DND-41 (cell line): ENCODE measurements around the gene NKX2-3.

Experiments used
- ATAC-seq: fragments of 200-7000 bp; cut with Tn5 transposase; 3 replicates; pipeline ENCODE4 v1.9.1; 2021; ENCODE audit warnings: low read depth; ENCODE audit not compliant: insufficient read depth
- DNase-seq: peaks from one replicate; pipeline ENCODE4 v3.0.0-alpha.2; 2020
- H2AFZ ChIP-seq: 2 replicates; pipeline ENCODE4 v1.6.0; 2012; ENCODE audit warnings: low read depth, low read length
- H3K27ac ChIP-seq: 2 replicates; pipeline ENCODE4 v1.5.1; 2012; ENCODE audit warnings: low read length, inconsistent platforms
- H3K27me3 ChIP-seq: fragments of 200-600 bp; sonication (generic); 2 replicates; pipeline ENCODE4 v1.6.0; 2012; ENCODE audit warnings: low read length, mild to moderate bottlenecking, inconsistent platforms; ENCODE audit not compliant: insufficient read depth, poor library complexity
- H3K36me3 ChIP-seq: 2 replicates; pipeline ENCODE4 v1.5.1; 2012; ENCODE audit warnings: low read length, inconsistent platforms; ENCODE audit not compliant: insufficient read depth
- H3K4me1 ChIP-seq: 2 replicates; pipeline ENCODE4 v1.5.1; 2012; ENCODE audit warnings: mild to moderate bottlenecking, low read length; ENCODE audit not compliant: insufficient read depth
- H3K4me2 ChIP-seq: 2 replicates; pipeline ENCODE4 v1.6.0; 2012; ENCODE audit warnings: mild to moderate bottlenecking, moderate library complexity, low read length, inconsistent platforms; ENCODE audit not compliant: insufficient read depth
- H3K4me3 ChIP-seq, 2 experiments: fragments of 200-600 bp in 1 of 2; shearing (Covaris generic) in 1 of 2; 2 replicates each; pipeline ENCODE4 v1.5.1; 2012 to 2016; ENCODE audit warnings: inconsistent platforms in 2 of 2, low read length in 2 of 2, mild to moderate bottlenecking in 2 of 2, low read depth in 1 of 2, moderate library complexity in 1 of 2
- H3K79me2 ChIP-seq: 2 replicates; pipeline ENCODE4 v1.6.0; 2012; ENCODE audit warnings: low read length, inconsistent platforms; ENCODE audit not compliant: insufficient read depth
- H3K9ac ChIP-seq: 2 replicates; pipeline ENCODE4 v1.6.0; 2012; ENCODE audit warnings: low read depth, mild to moderate bottlenecking, inconsistent platforms, low read length, moderate library complexity
- H3K9me3 ChIP-seq: 2 replicates; pipeline ENCODE4 v1.5.1; 2012; ENCODE audit warnings: low read length, moderate library complexity, mild to moderate bottlenecking, inconsistent platforms; ENCODE audit not compliant: insufficient read depth, severe bottlenecking
- H4K20me1 ChIP-seq: 2 replicates; pipeline ENCODE4 v1.6.0; 2012; ENCODE audit warnings: low read length; ENCODE audit not compliant: insufficient read depth
- EZH2 ChIP-seq: IDR thresholded peaks from 3 replicates; pipeline ENCODE4 v1.6.1; 2012; ENCODE audit warnings: borderline replicate concordance, low read depth, mild to moderate bottlenecking, moderate library complexity, low read length, inconsistent platforms; ENCODE audit not compliant: severe bottlenecking
- TF ChIP-seq, protein P1 (sequence below): IDR thresholded peaks from 2 replicates; pipeline ENCODE4 v1.5.1; 2012; ENCODE audit warnings: borderline replicate concordance, low read length, moderate library complexity, mild to moderate bottlenecking; ENCODE audit not compliant: poor library complexity, severe bottlenecking; ENCODE audit errors: extremely low read depth

NKX2-3 gene

DNA sequence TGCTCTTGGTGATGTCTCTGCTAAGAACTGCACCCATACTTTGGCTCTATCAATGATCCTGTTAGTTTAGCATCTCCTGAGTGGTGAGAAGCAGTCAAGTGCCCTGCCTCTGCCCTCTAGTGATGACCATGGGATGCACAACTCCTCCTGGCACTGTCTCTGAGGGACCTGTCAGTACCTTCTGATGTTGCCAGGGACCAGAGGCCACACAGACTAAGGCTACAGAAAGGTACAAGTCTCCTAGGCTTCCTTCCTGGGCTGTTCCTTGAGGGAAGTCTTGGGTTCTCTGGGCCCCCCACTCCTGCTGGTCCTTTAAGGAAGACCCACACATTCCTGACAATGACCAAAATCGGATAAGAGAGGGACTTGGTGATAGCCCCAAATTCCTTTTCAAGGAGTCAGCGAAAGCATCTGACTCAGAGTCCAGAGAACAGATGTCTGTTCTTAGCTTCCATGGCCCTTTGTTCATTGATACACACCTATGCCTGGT is 15.3 kb downstream of the NKX2-3 start:
- H3K36me3 ChIP-seq, result no peaks in the 10 kb centered on the region
- H3K4me1 ChIP-seq, result no peaks in the 10 kb centered on the region
- DNase-seq, result no peak
- H3K4me3 ChIP-seq, result no peak overlapping the region
- no peaks in the 10 kb centered on the region for H3K9me3 ChIP-seq
- no peaks in the 10 kb centered on the region for H4K20me1 ChIP-seq
- no peak overlapping the region for H3K9ac ChIP-seq
- TF ChIP-seq, protein P1, sequence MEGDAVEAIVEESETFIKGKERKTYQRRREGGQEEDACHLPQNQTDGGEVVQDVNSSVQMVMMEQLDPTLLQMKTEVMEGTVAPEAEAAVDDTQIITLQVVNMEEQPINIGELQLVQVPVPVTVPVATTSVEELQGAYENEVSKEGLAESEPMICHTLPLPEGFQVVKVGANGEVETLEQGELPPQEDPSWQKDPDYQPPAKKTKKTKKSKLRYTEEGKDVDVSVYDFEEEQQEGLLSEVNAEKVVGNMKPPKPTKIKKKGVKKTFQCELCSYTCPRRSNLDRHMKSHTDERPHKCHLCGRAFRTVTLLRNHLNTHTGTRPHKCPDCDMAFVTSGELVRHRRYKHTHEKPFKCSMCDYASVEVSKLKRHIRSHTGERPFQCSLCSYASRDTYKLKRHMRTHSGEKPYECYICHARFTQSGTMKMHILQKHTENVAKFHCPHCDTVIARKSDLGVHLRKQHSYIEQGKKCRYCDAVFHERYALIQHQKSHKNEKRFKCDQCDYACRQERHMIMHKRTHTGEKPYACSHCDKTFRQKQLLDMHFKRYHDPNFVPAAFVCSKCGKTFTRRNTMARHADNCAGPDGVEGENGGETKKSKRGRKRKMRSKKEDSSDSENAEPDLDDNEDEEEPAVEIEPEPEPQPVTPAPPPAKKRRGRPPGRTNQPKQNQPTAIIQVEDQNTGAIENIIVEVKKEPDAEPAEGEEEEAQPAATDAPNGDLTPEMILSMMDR, result peak; percentile 50
- no peak for TF ChIP-seq EZH2
- no peak overlapping the region for H3K4me2 ChIP-seq
- no peak overlapping the region for H2AFZ ChIP-seq
- no peak overlapping the region for H3K27ac ChIP-seq
- peaks cover 16% of the 10 kb centered on the region for H3K27me3 ChIP-seq
- no peaks in the 10 kb centered on the region for H3K79me2 ChIP-seq
- ATAC-seq, result no peak; the same call in 2 of the 3 replicates

DNA sequence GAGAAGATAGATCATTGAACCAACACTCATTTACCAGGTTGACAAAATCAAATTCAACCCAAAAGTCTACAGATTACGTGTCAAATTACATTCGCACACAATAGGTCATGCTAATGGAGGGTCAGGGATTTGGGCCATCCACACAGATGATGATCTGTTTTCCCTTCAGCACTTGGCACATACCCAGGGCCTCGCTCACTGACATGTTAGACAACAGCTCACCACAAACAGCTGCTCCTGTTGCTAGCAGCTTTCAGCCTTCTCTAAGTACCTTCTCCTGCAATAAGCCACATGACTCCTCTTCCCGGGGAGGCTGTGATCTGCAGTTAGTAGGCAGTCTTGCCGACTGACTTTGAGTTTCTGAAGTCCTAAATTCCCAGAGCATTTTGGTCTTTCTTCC is 18.4 kb downstream of the NKX2-3 start:
- H3K4me3 ChIP-seq, result no peak overlapping the region
- TF ChIP-seq, protein P1, result no peak
- no peak for TF ChIP-seq EZH2
- no peaks in the 10 kb centered on the region for H3K79me2 ChIP-seq
- no peak overlapping the region for H3K9ac ChIP-seq
- ATAC-seq (no peak), DNase-seq (no peak)
- no peaks in the 10 kb centered on the region for H3K9me3 ChIP-seq
- no peaks in the 10 kb centered on the region for H3K4me1 ChIP-seq
- no peak overlapping the region for H3K4me2 ChIP-seq
- H3K27ac ChIP-seq, result no peak overlapping the region
- peaks cover 13% of the 10 kb centered on the region for H3K27me3 ChIP-seq
- H3K36me3 ChIP-seq, result no peaks in the 10 kb centered on the region
- H2AFZ ChIP-seq, result no peak overlapping the region
- H4K20me1 ChIP-seq, result no peaks in the 10 kb centered on the region

DNA sequence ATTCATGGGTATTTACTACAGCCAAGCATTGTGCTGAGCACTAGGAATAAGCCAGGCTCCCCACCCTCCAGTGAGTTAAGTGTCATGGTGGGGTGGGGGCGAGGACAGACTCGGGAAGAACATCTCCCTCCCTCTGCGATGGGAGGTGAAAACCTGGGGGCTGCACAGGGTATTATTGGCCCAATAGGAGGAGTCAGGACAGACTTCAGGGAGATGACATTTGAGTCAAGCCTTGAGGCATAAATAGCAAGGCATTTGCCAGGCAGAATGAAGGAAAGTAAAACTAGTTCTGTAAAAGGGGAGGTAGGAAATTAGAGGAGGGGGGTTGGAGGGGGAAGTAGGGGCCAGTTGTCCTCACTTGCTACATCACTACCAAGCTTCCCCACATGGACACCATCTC is 18.9 kb downstream of the NKX2-3 start:
- H3K36me3 ChIP-seq, result no peaks in the 10 kb centered on the region
- H4K20me1 ChIP-seq, result no peaks in the 10 kb centered on the region
- H3K27me3 ChIP-seq, result peaks cover 13% of the 10 kb centered on the region
- no peak for TF ChIP-seq EZH2
- H3K4me1 ChIP-seq, result no peaks in the 10 kb centered on the region
- H3K9me3 ChIP-seq, result no peaks in the 10 kb centered on the region
- no peak overlapping the region for H3K4me2 ChIP-seq
- H2AFZ ChIP-seq, result no peak overlapping the region
- no peaks in the 10 kb centered on the region for H3K79me2 ChIP-seq
- DNase-seq, result no peak
- H3K4me3 ChIP-seq, result no peak overlapping the region
- H3K27ac ChIP-seq, result no peak overlapping the region
- H3K9ac ChIP-seq, result no peak overlapping the region
- ATAC-seq, result no peak

DNA sequence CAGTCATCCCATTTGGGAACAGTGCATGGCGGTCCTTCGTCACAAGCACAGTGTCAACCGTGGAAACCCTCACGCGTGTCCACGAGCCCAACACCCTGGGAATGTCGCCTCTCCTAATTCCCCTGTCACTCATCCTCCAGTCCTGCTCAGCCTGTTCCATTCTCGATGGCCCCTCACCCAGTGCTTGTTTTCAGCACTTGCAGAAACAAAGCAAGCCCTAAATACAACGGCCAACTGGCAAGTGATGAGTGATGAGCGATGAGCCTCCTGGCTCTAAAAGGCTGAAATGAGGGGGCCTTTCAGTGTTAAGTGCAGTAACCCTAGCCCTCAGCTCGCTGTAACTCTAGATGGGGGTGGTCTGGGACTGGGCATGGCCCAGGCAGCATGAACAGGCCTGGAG is 22.6 kb downstream of the NKX2-3 start:
- H3K36me3 ChIP-seq, result no peaks in the 10 kb centered on the region
- TF ChIP-seq EZH2, result no peak
- TF ChIP-seq, protein P1, result no peak
- no peaks in the 10 kb centered on the region for H4K20me1 ChIP-seq
- H3K4me3 ChIP-seq, result no peak overlapping the region
- no peak overlapping the region for H3K4me2 ChIP-seq
- no peak overlapping the region for H2AFZ ChIP-seq
- H3K27me3 ChIP-seq, result peaks cover 17% of the 10 kb centered on the region
- ATAC-seq, result no peak
- no peaks in the 10 kb centered on the region for H3K4me1 ChIP-seq
- DNase-seq, result no peak
- H3K79me2 ChIP-seq, result no peaks in the 10 kb centered on the region
- H3K27ac ChIP-seq, result no peak overlapping the region
- H3K9me3 ChIP-seq, result no peaks in the 10 kb centered on the region
- H3K9ac ChIP-seq, result no peak overlapping the region
